HG03139 (cell line): ENCODE results near the gene RP9.
A peak's percentile ranks its signal among the peaks of the same experiment; 100 is the strongest.

Source experiments
- ATAC-seq: cut with Tn5 transposase; IDR thresholded peaks from one replicate; pipeline ENCODE4 v1.9.1; 2021; ENCODE audit not compliant: unreplicated experiment

Gene RP9

GRCh38 chr7:33066771-33067170 lies 42.4 kb downstream of the RP9 start:
- ATAC-seq = no peak

- ATAC-seq = no peak
These were observed 43.2 kb downstream of the RP9 start for GRCh38 chr7:33065981-33066380.

GRCh38 chr7:33062782-33063443 lies 46.3 kb downstream of the RP9 start:
- peak; percentile 96 for ATAC-seq

- peak; percentile 5 for ATAC-seq
These were observed 47.0 kb downstream of the RP9 start, which contains the start of gene NT5C3A for GRCh38 chr7:33062023-33062781. Gene NT5C3A (minus strand): TSS chr7:33062776. CDS start chr7:33062705, 71 bp downstream.

- no peak for ATAC-seq
These were observed 47.8 kb downstream of the RP9 start for GRCh38 chr7:33061282-33061937.

- ATAC-seq = no peak
These were observed 49.6 kb downstream of the RP9 start for GRCh38 chr7:33059635-33060034.

DNA sequence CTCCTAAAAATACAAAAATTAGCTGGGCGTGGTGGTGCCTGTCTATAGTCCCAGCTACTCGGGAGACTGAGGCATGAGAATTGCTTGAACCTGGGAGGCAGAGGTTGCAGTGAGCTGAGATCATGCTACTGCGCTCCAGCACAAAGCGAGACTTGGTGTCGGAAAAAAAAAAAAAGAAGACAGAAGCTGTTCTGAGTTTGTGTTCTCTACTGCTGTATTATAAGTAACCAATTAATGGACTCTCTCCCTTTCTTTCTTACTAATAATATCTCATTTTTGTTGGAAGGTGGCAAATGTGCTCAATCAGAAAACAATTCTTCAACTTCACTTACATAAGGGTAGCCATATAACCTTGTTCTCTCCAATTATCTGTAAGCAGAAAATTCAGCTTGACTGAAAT lies 54.0 kb downstream of the RP9 start:
- no peak for ATAC-seq

DNA sequence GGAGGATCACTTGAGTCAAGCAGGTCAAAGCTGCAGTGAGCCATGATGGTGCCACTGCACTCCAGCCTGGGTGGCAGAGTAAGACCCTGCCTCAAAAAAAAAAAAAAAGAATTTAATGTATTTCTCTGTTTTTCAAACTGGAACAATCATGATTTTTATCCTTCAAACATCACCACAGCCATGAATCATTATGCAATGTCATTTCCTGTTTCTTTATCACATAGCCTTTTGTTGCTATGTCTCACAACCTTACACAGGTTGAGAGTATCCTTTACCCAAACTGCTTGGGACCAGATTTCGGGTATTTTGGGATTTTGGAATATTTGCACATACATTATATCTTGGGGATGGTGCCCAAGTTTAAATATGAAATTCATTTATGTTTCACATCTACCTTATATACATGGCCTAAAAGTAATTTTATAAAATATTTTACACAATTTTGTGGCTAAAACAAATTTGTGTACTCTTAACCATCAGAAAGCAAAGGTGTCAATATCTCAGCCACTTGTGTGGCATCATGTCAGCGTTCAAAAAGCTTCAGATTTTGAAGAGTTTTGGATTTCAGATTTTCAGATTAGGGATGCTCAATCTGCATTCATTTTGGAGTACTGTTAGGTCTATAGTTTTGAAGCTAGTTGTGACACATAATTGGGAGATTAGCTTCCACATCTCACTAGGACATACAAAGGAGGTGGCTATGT lies 54.8 kb downstream of the RP9 start:
- no peak for ATAC-seq

GRCh38 chr7:33053721-33054120 lies 55.5 kb downstream of the RP9 start:
- no peak for ATAC-seq

DNA sequence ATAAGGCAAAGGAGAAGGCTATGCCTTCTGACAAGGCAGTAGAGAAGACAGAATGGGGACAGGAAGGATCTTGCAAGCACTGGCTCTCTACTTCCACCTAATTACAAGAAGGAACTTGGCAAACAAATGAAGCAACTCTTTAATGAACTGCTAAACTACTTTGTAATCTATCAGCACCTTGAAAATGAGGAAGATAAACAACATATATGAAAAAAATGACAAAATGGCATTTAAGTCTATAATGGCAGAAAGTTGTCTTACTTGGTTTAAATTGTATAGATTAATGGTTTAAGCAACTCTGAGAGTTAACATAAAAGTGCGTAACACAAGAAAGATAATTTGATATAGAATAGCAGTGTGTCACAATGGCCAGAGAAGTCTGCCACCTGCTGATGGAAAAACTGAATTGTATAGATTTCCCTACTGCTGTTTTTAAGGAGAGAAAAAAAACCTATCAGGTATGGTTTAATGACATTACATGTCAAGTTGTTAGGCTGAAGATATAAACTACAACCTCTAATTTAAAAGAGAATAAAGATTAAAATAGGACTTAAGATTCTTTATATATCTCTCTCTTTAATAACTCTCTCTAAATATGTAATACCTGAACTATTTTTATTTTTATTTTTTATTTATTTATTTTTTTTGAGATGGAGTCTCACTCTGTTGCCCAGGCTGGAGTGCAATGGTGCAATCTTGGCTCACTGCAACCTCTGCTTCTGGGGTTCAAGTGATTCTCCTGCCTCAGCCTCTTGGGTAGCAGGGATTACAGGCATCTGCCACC lies 58.5 kb downstream of the RP9 start:
- ATAC-seq = no peak

DNA sequence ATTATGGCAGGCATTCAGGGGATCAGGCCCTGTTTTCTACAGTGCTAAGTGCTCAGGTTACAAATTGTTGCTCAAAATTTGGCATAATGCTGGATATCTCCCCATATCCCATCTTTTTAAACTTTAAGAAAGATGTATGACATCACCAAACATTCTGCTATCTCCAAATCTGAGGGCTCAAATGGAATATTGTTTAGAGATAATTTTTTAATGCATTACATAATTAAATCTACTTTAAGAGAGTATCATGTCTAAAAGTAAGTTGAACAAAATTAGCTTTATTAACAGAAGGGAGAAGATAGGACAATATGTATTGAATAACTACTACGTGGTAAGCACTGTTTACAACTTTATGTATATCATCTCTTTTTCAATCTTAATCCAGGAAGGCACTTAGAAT lies 60.5 kb downstream of the RP9 start:
- ATAC-seq = no peak

DNA sequence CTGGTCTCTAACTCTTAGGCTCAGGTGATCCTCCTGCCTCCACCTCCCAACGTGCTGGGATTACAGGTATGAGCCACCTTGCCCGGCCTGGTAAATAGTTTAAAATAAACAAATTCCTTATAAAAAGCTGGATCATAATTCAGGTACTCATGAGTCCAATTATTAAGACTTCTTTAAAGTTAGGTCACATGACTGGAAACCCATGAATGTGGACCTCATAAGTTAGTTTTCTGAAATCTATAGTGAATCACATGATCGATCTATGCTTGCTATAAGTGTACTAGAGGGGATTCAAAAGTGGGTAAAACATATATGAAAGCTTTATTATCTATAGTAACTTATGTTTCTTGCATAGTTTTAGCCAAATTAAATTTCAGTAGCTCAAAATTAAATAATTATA lies 60.9 kb downstream of the RP9 start:
- no peak for ATAC-seq

DNA sequence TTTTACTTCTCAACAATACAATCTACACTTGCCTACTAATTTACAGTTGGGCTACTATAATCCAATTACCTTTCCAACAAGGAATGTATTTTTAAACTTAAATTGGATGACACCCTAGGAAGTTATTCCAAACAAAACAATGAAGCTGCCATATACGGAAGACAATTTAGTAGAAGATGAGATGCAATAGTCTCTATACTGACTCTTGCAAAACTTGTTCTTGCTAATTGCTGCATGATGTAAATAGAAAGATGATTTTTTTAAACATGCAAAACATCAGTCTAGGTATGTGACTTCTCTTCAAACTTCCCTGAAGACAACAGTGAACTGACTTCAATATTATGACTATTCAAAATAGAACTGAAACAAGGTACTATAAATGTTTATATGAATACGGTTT lies 64.2 kb downstream of the RP9 start:
- no peak for ATAC-seq
